ENCODE measurements around the gene SNX30. TPM values are rescaled to one million over a fixed set of nuclear protein-coding genes. Genes with fewer than 3 reads are reported as not detected.

Gene SNX30
- total and polyA plus RNA-seq, 9 donors, result 7.0 to 10.9 (median 10.4) TPM

DNA sequence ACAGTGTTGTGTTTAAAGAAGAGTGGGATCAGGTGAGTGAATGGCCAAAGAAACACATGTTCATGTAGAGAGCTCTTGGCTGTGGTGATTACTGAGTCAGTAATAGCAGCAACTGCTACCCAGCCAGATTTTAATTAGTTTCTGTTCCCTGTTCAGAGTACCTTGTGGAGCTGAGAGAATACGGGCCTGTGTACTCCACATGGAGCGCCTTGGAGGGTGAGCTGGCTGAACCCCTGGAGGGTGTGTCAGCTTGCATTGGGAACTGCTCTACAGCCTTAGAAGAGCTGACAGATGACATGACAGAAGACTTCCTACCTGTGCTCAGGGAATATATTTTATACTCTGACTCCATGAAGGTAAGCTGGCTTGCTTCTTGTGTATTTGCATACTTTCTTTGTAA, 87.8 kb downstream of the SNX30 start:
- WGBS (ENCODE audit: insufficient coverage), result 89% methylated on average over 2 of the region's 2 CpGs
- Histone ChIP-seq H3K9me3 (replicated peaks; ENCODE audit: control insufficient read depth, low read depth, low read length) (no peaks in the 10 kb centered on the region), H3K36me3 (ENCODE audit: control insufficient read depth, insufficient read depth, low read length) (peaks cover 19% of the 10 kb centered on the region), H3K27ac (ENCODE audit: low read length) (no peak overlapping the region), H3K27me3 (ENCODE audit: control insufficient read depth, insufficient read depth, low read length) (no peaks in the 10 kb centered on the region), H3K4me3 (ENCODE audit: low read length) (no peak overlapping the region), H3K4me1 (ENCODE audit: control insufficient read depth, insufficient read depth, low read length) (no peaks in the 10 kb centered on the region)
- DNase-seq, result no peak

GRCh38 chr9:112839331-112839730, 88.8 kb downstream of the SNX30 start:
- 93% methylated on average over 5 of the region's 8 CpGs for WGBS (ENCODE audit: insufficient coverage)
- no peaks in the 10 kb centered on the region for H3K27me3 ChIP-seq (ENCODE audit: control insufficient read depth, insufficient read depth, low read length)
- H3K4me3 ChIP-seq (ENCODE audit: low read length), result no peak overlapping the region
- no peak overlapping the region for H3K27ac ChIP-seq (ENCODE audit: low read length)
- H3K4me1 ChIP-seq (ENCODE audit: control insufficient read depth, insufficient read depth, low read length), result no peaks in the 10 kb centered on the region
- peak; percentile 55 for DNase-seq
- no peaks in the 10 kb centered on the region for H3K9me3 ChIP-seq (replicated peaks; ENCODE audit: control insufficient read depth, low read depth, low read length)
- H3K36me3 ChIP-seq (ENCODE audit: control insufficient read depth, insufficient read depth, low read length), result peaks cover 18% of the 10 kb centered on the region

DNA sequence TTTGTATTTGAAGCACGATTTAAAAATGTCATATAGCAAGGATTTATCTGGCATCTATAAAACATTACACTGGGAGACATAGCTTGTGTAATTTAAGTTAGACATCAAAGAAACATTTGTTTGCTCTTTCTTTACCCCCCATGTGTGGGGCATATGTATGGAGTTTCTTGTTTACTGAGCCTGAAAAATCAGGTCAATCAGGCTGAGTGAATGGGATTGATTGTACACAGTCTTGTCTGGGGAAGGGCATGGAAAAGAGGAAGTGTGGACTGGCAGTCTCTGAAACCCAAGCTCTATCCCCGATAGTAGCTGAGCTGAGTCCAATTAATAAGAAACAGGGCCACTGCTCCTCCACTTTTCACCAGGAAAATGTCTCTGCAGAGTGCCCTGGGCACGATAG, 90.7 kb downstream of the SNX30 start:
- Histone ChIP-seq H3K27ac (ENCODE audit: low read length) (no peak overlapping the region), H3K4me3 (ENCODE audit: low read length) (no peak overlapping the region), H3K9me3 (replicated peaks; ENCODE audit: control insufficient read depth, low read depth, low read length) (no peaks in the 10 kb centered on the region), H3K4me1 (ENCODE audit: control insufficient read depth, insufficient read depth, low read length) (peaks cover 5% of the 10 kb centered on the region), H3K27me3 (ENCODE audit: control insufficient read depth, insufficient read depth, low read length) (no peaks in the 10 kb centered on the region), H3K36me3 (ENCODE audit: control insufficient read depth, insufficient read depth, low read length) (peaks cover 20% of the 10 kb centered on the region)
- no peak for DNase-seq
- no CpG with 5 or more reads among the region's 3 CpGs for WGBS (ENCODE audit: insufficient coverage)

- H3K27ac ChIP-seq (ENCODE audit: low read length), result no peak overlapping the region
Observed at GRCh38 chr9:112842555-112842954, 92.0 kb downstream of the SNX30 start.

DNA sequence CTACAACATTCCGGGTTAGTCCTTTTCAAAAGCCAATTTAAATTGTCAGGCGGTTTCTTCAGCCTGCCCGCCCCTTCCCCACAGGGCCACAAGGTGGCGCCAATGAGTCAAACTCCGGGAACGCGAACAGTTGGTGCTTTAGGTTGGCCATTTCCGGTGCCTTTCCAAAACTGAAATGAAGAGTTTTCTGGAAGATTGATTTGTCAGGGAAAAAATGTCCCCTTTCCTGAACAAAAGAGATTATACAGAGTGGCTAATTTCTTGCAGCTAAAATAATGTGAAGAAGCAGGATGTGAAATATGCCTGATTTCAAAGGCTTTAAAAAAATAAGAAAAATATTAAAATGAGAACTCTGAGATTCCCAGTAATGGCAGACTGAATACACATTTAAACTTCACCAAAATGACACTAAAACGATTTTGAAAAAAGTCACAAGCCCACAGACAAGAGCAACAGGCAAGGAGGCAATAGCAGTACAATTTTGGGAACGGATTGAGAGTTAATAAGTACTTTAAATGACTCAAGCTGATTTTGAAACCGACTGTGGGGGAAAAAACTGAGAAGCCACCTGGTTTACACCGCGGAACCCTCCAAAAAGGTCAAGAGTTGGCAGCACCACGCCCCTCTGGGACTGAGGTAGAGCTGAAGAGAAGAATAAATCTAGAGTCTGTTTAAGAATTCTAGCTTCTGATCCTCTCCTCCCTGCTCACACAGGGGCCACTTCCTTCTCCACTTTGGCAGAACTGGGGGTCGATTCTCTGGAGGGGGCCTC, 94.4 kb downstream of the SNX30 start:
- H3K27ac ChIP-seq (ENCODE audit: low read length), result no peak overlapping the region
- no peak overlapping the region for H3K4me3 ChIP-seq (ENCODE audit: low read length)
- H3K9me3 ChIP-seq (replicated peaks; ENCODE audit: control insufficient read depth, low read depth, low read length), result no peaks in the 10 kb centered on the region
- H3K27me3 ChIP-seq (ENCODE audit: control insufficient read depth, insufficient read depth, low read length), result no peaks in the 10 kb centered on the region
- peaks cover 7% of the 10 kb centered on the region for H3K4me1 ChIP-seq (ENCODE audit: control insufficient read depth, insufficient read depth, low read length)
- peaks cover 6% of the 10 kb centered on the region for H3K36me3 ChIP-seq (ENCODE audit: control insufficient read depth, insufficient read depth, low read length)
- peak; percentile 77 for DNase-seq
- 61% methylated on average over 7 of the region's 15 CpGs for WGBS (ENCODE audit: insufficient coverage)

More at GRCh38 chr9:112842555-112842954, 92.0 kb downstream of the SNX30 start:
- no peak for DNase-seq
- Histone ChIP-seq H3K27me3 (ENCODE audit: control insufficient read depth, insufficient read depth, low read length) (no peaks in the 10 kb centered on the region), H3K4me1 (ENCODE audit: control insufficient read depth, insufficient read depth, low read length) (peaks cover 7% of the 10 kb centered on the region), H3K4me3 (ENCODE audit: low read length) (no peak overlapping the region), H3K36me3 (ENCODE audit: control insufficient read depth, insufficient read depth, low read length) (peaks cover 16% of the 10 kb centered on the region), H3K9me3 (replicated peaks; ENCODE audit: control insufficient read depth, low read depth, low read length) (no peaks in the 10 kb centered on the region)
- WGBS (ENCODE audit: insufficient coverage), result 81% methylated on average over 3 of the region's 4 CpGs

- Histone ChIP-seq H3K27ac (ENCODE audit: low read length) (no peak overlapping the region), H3K36me3 (ENCODE audit: control insufficient read depth, insufficient read depth, low read length) (peaks cover 7% of the 10 kb centered on the region), H3K27me3 (ENCODE audit: control insufficient read depth, insufficient read depth, low read length) (no peaks in the 10 kb centered on the region), H3K4me1 (ENCODE audit: control insufficient read depth, insufficient read depth, low read length) (peaks cover 7% of the 10 kb centered on the region), H3K4me3 (ENCODE audit: low read length) (no peak overlapping the region), H3K9me3 (replicated peaks; ENCODE audit: control insufficient read depth, low read depth, low read length) (no peaks in the 10 kb centered on the region)
- DNase-seq, result no peak
- WGBS (ENCODE audit: insufficient coverage), result 87% methylated on average over 9 of the region's 14 CpGs
Observed at GRCh38 chr9:112846528-112847488, 96.2 kb downstream of the SNX30 start.

GRCh38 chr9:112848316-112849151, 98.0 kb downstream of the SNX30 start:
- Histone ChIP-seq H3K4me3 (ENCODE audit: low read length) (no peak overlapping the region), H3K27me3 (ENCODE audit: control insufficient read depth, insufficient read depth, low read length) (no peaks in the 10 kb centered on the region), H3K9me3 (replicated peaks; ENCODE audit: control insufficient read depth, low read depth, low read length) (no peaks in the 10 kb centered on the region), H3K36me3 (ENCODE audit: control insufficient read depth, insufficient read depth, low read length) (peaks cover 7% of the 10 kb centered on the region), H3K27ac (ENCODE audit: low read length) (no peak overlapping the region), H3K4me1 (ENCODE audit: control insufficient read depth, insufficient read depth, low read length) (peaks cover 16% of the 10 kb centered on the region)
- WGBS (ENCODE audit: insufficient coverage), result 76% methylated on average over 10 of the region's 13 CpGs
- no peak for DNase-seq

GRCh38 chr9:112849363-112849922, 98.9 kb downstream of the SNX30 start:
- 86% methylated on average over 1 of the region's 6 CpGs for WGBS (ENCODE audit: insufficient coverage)

GRCh38 chr9:112850840-112851239, 100.3 kb downstream of the SNX30 start:
- H3K27me3 ChIP-seq (ENCODE audit: control insufficient read depth, insufficient read depth, low read length), result no peaks in the 10 kb centered on the region
- peaks cover 5% of the 10 kb centered on the region for H3K36me3 ChIP-seq (ENCODE audit: control insufficient read depth, insufficient read depth, low read length)
- DNase-seq, result no peak
- H3K4me1 ChIP-seq (ENCODE audit: control insufficient read depth, insufficient read depth, low read length), result peaks cover 30% of the 10 kb centered on the region
- no peaks in the 10 kb centered on the region for H3K9me3 ChIP-seq (replicated peaks; ENCODE audit: control insufficient read depth, low read depth, low read length)
- H3K4me3 ChIP-seq (ENCODE audit: low read length), result no peak overlapping the region
- 80% methylated on average over 3 of the region's 6 CpGs for WGBS (ENCODE audit: insufficient coverage)
- H3K27ac ChIP-seq (ENCODE audit: low read length), result no peak overlapping the region

More at GRCh38 chr9:112849363-112849922, 98.9 kb downstream of the SNX30 start:
- no peaks in the 10 kb centered on the region for H3K27me3 ChIP-seq (ENCODE audit: control insufficient read depth, insufficient read depth, low read length)
- H3K9me3 ChIP-seq (replicated peaks; ENCODE audit: control insufficient read depth, low read depth, low read length), result no peaks in the 10 kb centered on the region
- H3K4me1 ChIP-seq (ENCODE audit: control insufficient read depth, insufficient read depth, low read length), result peaks cover 24% of the 10 kb centered on the region
- H3K27ac ChIP-seq (ENCODE audit: low read length), result no peak overlapping the region
- H3K36me3 ChIP-seq (ENCODE audit: control insufficient read depth, insufficient read depth, low read length), result peaks cover 7% of the 10 kb centered on the region
- H3K4me3 ChIP-seq (ENCODE audit: low read length), result no peak overlapping the region
- DNase-seq, result no peak
